Astrocyte (in vitro differentiated cells and primary cell): Measurements from ENCODE around the gene VPS37D. TPM values are rescaled to one million over a fixed set of nuclear protein-coding genes. Genes with fewer than 3 reads are reported as not detected.

Source experiments
- DNase-seq: peaks from one replicate; pipeline ENCODE4 v3.0.0-alpha.2; 2010; ENCODE audit warnings: low read depth
- FAIRE-seq: peaks from 2 replicates; lab custom pipeline; 2011; peaks lifted over from hg19 to GRCh38; lab: Jason Lieb, UNC
- H2AFZ ChIP-seq: 2 replicates; pipeline ENCODE4 v1.6.0; 2012; ENCODE audit warnings: low read depth, low read length, inconsistent platforms
- H3K27ac ChIP-seq: 2 replicates; pipeline ENCODE4 v1.5.1; 2011; ENCODE audit warnings: low read depth, low read length, inconsistent platforms
- H3K27me3 ChIP-seq: 2 replicates; pipeline ENCODE4 v1.6.0; 2011; ENCODE audit warnings: low read length, inconsistent platforms; ENCODE audit not compliant: insufficient read depth
- H3K36me3 ChIP-seq: 2 replicates; pipeline ENCODE4 v1.5.1; 2011; ENCODE audit warnings: low read length, inconsistent platforms; ENCODE audit not compliant: insufficient read depth
- H3K4me1 ChIP-seq: 2 replicates; pipeline ENCODE4 v1.5.1; 2011; ENCODE audit warnings: low read length, inconsistent platforms; ENCODE audit not compliant: insufficient read depth
- H3K4me2 ChIP-seq: 2 replicates; pipeline ENCODE4 v1.6.0; 2012; ENCODE audit warnings: low read length, inconsistent platforms
- H3K4me3 ChIP-seq: 2 replicates; pipeline ENCODE4 v1.5.1; 2011; ENCODE audit warnings: low read depth, mild to moderate bottlenecking, low read length, inconsistent platforms; ENCODE audit not compliant: insufficient read depth
- H3K79me2 ChIP-seq: 2 replicates; pipeline ENCODE4 v1.6.0; 2012; ENCODE audit warnings: mild to moderate bottlenecking, low read length, inconsistent platforms; ENCODE audit not compliant: insufficient read depth
- H3K9ac ChIP-seq: 2 replicates; pipeline ENCODE4 v1.6.0; 2012; ENCODE audit warnings: mild to moderate bottlenecking, low read length, inconsistent platforms
- H3K9me3 ChIP-seq: 2 replicates; pipeline ENCODE4 v1.5.1; 2012; ENCODE audit warnings: low read depth, mild to moderate bottlenecking, low read length, inconsistent platforms; ENCODE audit not compliant: insufficient read depth
- H4K20me1 ChIP-seq: 2 replicates; pipeline ENCODE4 v1.6.0; 2012; ENCODE audit warnings: low read length, inconsistent platforms; ENCODE audit not compliant: insufficient read depth
- H3K27ac Mint-ChIP-seq: one replicate; pipeline ENCODE4 v1.8.0; 2021; ENCODE audit warnings: mild to moderate bottlenecking, mixed read lengths; ENCODE audit not compliant: unreplicated experiment
- H3K27me3 Mint-ChIP-seq: one replicate; pipeline ENCODE4 v1.8.0; 2021; ENCODE audit warnings: low read depth, mixed read lengths; ENCODE audit not compliant: unreplicated experiment
- H3K36me3 Mint-ChIP-seq: one replicate; pipeline ENCODE4 v1.8.0; 2021; ENCODE audit warnings: low read depth, mixed read lengths; ENCODE audit not compliant: unreplicated experiment
- H3K4me1 Mint-ChIP-seq: one replicate; pipeline ENCODE4 v1.8.0; 2021; ENCODE audit warnings: low read depth, mixed read lengths; ENCODE audit not compliant: unreplicated experiment
- H3K4me3 Mint-ChIP-seq: one replicate; pipeline ENCODE4 v1.8.0; 2021; ENCODE audit warnings: mild to moderate bottlenecking, moderate library complexity, mixed read lengths; ENCODE audit not compliant: unreplicated experiment
- H3K9me3 Mint-ChIP-seq: one replicate; pipeline ENCODE4 v1.8.0; 2021; ENCODE audit warnings: mild to moderate bottlenecking, mixed read lengths; ENCODE audit not compliant: unreplicated experiment
- EZH2 ChIP-seq: IDR thresholded peaks from 2 replicates; pipeline ENCODE4 v1.6.1; 2012; ENCODE audit warnings: mild to moderate bottlenecking, low read length, inconsistent platforms; ENCODE audit not compliant: insufficient read depth
- total RNA-seq: library from RNA; stranded (reverse); gene quantifications from 2 replicates; pipeline ENCODE4 v1.2.1, GENCODE V29; 2021
- TF ChIP-seq, protein P1 (sequence below): IDR thresholded peaks from 2 replicates; pipeline ENCODE4 v1.5.1; 2011; ENCODE audit warnings: low read depth, mild to moderate bottlenecking, inconsistent platforms, low read length, moderate library complexity; ENCODE audit not compliant: insufficient read depth

The VPS37D gene
- total RNA-seq, 1 donor from 2014 or later = 2.9 TPM

- Histone ChIP-seq H3K4me2 (no peak overlapping the region), H4K20me1 (peaks cover 3% of the 10 kb centered on the region), H3K27me3 (peaks cover 29% of the 10 kb centered on the region), H3K36me3 (no peaks in the 10 kb centered on the region), H3K9me3 (peaks cover 11% of the 10 kb centered on the region), H2AFZ (no peak overlapping the region), H3K4me3 (no peak overlapping the region), H3K79me2 (no peaks in the 10 kb centered on the region), H3K4me1 (no peaks in the 10 kb centered on the region), H3K9ac (no peak overlapping the region), H3K27ac (no peak overlapping the region)
- H3K9me3 Mint-ChIP-seq = peaks cover 2% of the 10 kb centered on the region
- no peak for TF ChIP-seq EZH2
- TF ChIP-seq, protein P1, sequence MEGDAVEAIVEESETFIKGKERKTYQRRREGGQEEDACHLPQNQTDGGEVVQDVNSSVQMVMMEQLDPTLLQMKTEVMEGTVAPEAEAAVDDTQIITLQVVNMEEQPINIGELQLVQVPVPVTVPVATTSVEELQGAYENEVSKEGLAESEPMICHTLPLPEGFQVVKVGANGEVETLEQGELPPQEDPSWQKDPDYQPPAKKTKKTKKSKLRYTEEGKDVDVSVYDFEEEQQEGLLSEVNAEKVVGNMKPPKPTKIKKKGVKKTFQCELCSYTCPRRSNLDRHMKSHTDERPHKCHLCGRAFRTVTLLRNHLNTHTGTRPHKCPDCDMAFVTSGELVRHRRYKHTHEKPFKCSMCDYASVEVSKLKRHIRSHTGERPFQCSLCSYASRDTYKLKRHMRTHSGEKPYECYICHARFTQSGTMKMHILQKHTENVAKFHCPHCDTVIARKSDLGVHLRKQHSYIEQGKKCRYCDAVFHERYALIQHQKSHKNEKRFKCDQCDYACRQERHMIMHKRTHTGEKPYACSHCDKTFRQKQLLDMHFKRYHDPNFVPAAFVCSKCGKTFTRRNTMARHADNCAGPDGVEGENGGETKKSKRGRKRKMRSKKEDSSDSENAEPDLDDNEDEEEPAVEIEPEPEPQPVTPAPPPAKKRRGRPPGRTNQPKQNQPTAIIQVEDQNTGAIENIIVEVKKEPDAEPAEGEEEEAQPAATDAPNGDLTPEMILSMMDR = no peak
- no peaks in the 10 kb centered on the region for H3K36me3 Mint-ChIP-seq
- FAIRE-seq (no peak), DNase-seq (peak; percentile 17)
- no peaks in the 10 kb centered on the region for H3K4me1 Mint-ChIP-seq
- H3K27me3 Mint-ChIP-seq = peaks cover 41% of the 10 kb centered on the region
- no peak overlapping the region for H3K27ac Mint-ChIP-seq
- no peak overlapping the region for H3K4me3 Mint-ChIP-seq
These were observed 24.8 kb upstream of the VPS37D start for GRCh38 chr7:73642834-73643233.

GRCh38 chr7:73644688-73645286, 22.8 kb upstream of the VPS37D start:
- no peak overlapping the region for H3K9ac ChIP-seq
- H3K36me3 ChIP-seq = no peaks in the 10 kb centered on the region
- DNase-seq (no peak), FAIRE-seq (no peak)
- peaks cover 11% of the 10 kb centered on the region for H3K9me3 ChIP-seq
- H3K4me2 ChIP-seq = no peak overlapping the region
- H3K27ac ChIP-seq = no peak overlapping the region
- H3K4me3 ChIP-seq = no peak overlapping the region
- Mint-ChIP-seq H3K27ac (no peak overlapping the region), H3K27me3 (peaks cover 58% of the 10 kb centered on the region), H3K36me3 (no peaks in the 10 kb centered on the region), H3K9me3 (peaks cover 4% of the 10 kb centered on the region), H3K4me3 (no peak overlapping the region), H3K4me1 (no peaks in the 10 kb centered on the region)
- peaks cover 3% of the 10 kb centered on the region for H4K20me1 ChIP-seq
- peaks cover 45% of the 10 kb centered on the region for H3K27me3 ChIP-seq
- no peaks in the 10 kb centered on the region for H3K4me1 ChIP-seq
- no peak overlapping the region for H2AFZ ChIP-seq
- H3K79me2 ChIP-seq = no peaks in the 10 kb centered on the region
- no peak for TF ChIP-seq EZH2
- TF ChIP-seq, protein P1 = no peak

GRCh38 chr7:73645643-73646174, 21.9 kb upstream of the VPS37D start:
- TF ChIP-seq, protein P1 = no peak
- TF ChIP-seq EZH2 = no peak
- H3K36me3 Mint-ChIP-seq = no peaks in the 10 kb centered on the region
- Histone ChIP-seq H3K27ac (no peak overlapping the region), H3K9me3 (peaks cover 11% of the 10 kb centered on the region), H3K79me2 (no peaks in the 10 kb centered on the region), H4K20me1 (peaks cover 3% of the 10 kb centered on the region), H3K4me2 (no peak overlapping the region), H3K4me3 (no peak overlapping the region), H3K36me3 (no peaks in the 10 kb centered on the region), H3K27me3 (peaks cover 52% of the 10 kb centered on the region), H3K9ac (no peak overlapping the region), H2AFZ (no peak overlapping the region), H3K4me1 (no peaks in the 10 kb centered on the region)
- H3K27ac Mint-ChIP-seq = no peak overlapping the region
- no peaks in the 10 kb centered on the region for H3K4me1 Mint-ChIP-seq
- H3K27me3 Mint-ChIP-seq = peaks cover 65% of the 10 kb centered on the region
- peaks cover 4% of the 10 kb centered on the region for H3K9me3 Mint-ChIP-seq
- DNase-seq (no peak), FAIRE-seq (no peak)
- no peak overlapping the region for H3K4me3 Mint-ChIP-seq
